ENCODE measurements around the gene DCST1. TPM values are rescaled to one million over a fixed set of nuclear protein-coding genes. Genes with fewer than 3 reads are reported as not detected.

The DCST1 gene
- polyA plus RNA-seq, 2 of the 4 experiments (the other 2 are of a cell fraction): 0.06 TPM; not detected in 1

DNA sequence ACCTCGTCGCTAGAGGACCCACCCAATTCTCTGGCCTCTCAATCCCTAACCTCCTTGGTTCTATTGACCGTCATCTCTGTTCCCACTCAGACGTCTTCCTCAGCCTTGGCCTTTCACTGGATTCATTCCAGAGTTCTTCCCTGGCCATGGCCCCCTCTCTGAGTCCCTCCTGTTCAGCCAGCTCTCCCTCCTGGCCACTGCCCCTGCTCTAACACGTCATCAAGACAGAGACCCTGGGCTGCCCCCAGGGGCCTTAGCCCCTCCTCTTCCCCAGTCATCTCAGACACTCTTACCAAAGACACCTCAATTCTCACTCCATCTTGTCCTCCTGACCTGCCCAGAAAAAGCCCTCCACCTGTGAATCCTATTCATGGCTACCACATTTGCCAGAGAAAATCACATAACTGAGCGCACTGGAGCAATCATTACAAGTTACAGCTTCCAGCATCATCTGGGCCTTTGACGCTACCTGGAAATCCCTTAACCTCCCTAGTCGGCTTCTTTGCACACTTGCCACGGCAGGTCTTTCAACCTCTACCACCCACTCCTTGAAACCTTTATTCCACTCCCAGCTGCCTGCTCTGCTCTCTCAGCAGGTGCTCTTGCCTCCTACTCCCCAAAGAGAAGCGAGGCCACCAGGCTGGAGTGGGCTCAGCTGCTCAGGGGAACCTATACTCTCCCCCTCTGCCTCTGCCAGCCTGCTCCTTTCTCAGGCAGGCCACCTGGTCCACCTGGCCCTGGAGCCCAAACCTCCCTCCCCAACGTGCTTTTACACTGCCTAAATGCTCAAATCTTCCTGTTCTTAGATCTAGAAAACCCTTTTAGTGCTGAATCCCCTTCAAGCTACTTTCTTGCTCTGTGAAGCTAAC, 14.0 kb upstream of the DCST1 start:
- no peak overlapping the region for H3K4me2 ChIP-seq
- TF ChIP-seq HDAC2 (IDR thresholded peaks at IDR 0.05): no peak
- TF ChIP-seq, protein P1, sequence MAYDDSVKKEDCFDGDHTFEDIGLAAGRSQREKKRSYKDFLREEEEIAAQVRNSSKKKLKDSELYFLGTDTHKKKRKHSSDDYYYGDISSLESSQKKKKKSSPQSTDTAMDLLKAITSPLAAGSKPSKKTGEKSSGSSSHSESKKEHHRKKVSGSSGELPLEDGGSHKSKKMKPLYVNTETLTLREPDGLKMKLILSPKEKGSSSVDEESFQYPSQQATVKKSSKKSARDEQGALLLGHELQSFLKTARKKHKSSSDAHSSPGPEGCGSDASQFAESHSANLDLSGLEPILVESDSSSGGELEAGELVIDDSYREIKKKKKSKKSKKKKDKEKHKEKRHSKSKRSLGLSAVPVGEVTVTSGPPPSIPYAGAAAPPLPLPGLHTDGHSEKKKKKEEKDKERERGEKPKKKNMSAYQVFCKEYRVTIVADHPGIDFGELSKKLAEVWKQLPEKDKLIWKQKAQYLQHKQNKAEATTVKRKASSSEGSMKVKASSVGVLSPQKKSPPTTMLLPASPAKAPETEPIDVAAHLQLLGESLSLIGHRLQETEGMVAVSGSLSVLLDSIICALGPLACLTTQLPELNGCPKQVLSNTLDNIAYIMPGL (CRISPR knock-in tag; IDR thresholded peaks at IDR 0.05; ENCODE audit: borderline replicate concordance): no peak
- TF ChIP-seq JUN (IDR thresholded peaks at IDR 0.05): no peak
- no peak for TF ChIP-seq NR3C1 (IDR thresholded peaks at IDR 0.05)
- TF ChIP-seq PHF8 (IDR thresholded peaks at IDR 0.05; ENCODE audit: borderline replicate concordance, low read depth): no peak
- TF ChIP-seq, protein P2, sequence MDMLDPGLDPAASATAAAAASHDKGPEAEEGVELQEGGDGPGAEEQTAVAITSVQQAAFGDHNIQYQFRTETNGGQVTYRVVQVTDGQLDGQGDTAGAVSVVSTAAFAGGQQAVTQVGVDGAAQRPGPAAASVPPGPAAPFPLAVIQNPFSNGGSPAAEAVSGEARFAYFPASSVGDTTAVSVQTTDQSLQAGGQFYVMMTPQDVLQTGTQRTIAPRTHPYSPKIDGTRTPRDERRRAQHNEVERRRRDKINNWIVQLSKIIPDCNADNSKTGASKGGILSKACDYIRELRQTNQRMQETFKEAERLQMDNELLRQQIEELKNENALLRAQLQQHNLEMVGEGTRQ (IDR thresholded peaks at IDR 0.05): no peak
- TF ChIP-seq EHMT2 (IDR thresholded peaks at IDR 0.05; ENCODE audit: low read depth): no peak
- TF ChIP-seq, protein P3, sequence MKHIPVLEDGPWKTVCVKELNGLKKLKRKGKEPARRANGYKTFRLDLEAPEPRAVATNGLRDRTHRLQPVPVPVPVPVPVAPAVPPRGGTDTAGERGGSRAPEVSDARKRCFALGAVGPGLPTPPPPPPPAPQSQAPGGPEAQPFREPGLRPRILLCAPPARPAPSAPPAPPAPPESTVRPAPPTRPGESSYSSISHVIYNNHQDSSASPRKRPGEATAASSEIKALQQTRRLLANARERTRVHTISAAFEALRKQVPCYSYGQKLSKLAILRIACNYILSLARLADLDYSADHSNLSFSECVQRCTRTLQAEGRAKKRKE (CRISPR knock-in tag; IDR thresholded peaks at IDR 0.05; ENCODE audit: low read depth): no peak
- no peak for TF ChIP-seq MAZ (IDR thresholded peaks at IDR 0.05; ENCODE audit: borderline replicate concordance, low read depth, low read length)
- no peak for TF ChIP-seq ESRRA (IDR thresholded peaks at IDR 0.05; ENCODE audit: borderline replicate concordance, low read length)
- TF ChIP-seq JUNB (IDR thresholded peaks at IDR 0.05): no peak
- no peak for TF ChIP-seq RFX5 (IDR thresholded peaks at IDR 0.05)
- no peak for TF ChIP-seq SMC3 (IDR thresholded peaks at IDR 0.05)
- TF ChIP-seq GATA3 (IDR thresholded peaks at IDR 0.05; ENCODE audit: borderline replicate concordance): no peak
- no peak for TF ChIP-seq KDM1A (IDR thresholded peaks at IDR 0.05; ENCODE audit: low read depth)
- TF ChIP-seq MYC (IDR thresholded peaks at IDR 0.05; ENCODE audit: borderline replicate concordance, low read length): no peak
- TF ChIP-seq HEYL (CRISPR knock-in tag; IDR thresholded peaks at IDR 0.05): no peak
- POLR2A ChIA-PET: no interaction called here

DNA sequence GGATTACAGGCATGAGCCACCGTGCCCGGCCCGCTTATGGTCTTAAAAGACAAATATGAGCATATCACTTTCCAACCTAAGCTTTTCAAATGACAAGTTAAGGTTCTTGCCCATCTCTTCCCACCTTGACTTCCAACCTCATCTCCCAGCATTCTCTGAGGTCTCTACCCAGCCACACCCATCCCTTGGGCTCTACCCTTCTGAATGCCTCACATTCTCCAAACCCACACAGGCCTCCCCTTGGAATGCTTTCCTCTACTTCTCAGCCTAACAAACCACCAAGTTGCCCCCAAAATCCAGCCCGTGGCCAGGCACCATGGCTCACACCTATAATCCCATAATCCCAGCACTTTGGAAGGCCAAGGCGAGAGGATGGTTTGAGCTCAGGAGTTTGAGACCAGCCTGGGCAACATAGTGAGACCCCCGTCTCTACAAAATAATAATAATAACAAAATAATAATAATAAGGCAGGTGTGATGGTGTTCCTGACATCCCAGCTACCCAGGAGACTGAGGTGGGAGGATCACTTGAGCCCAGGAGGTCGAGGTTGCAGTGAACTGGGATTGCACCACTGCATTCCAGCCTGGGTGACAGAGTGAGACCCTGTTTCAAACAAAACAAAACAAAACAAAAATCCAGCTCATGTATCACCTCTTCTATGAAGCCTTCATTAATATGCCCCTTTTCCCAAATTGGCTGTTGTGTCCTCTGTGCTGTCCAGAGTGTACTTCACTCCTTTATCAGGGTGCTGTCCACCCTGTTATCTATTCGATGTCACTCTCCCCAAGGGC, 11.3 kb upstream of the DCST1 start:
- Histone ChIP-seq H3K4me3 (no peak overlapping the region), H3K27ac (peak overlapping the region; percentile 71 to 75; a peak in 5 of 6 replicates), H3K4me2 (peak overlapping the region; percentile 3), H3K4me1 (peaks cover 83% of the 10 kb centered on the region), H3K9me3 (no peaks in the 10 kb centered on the region)
- 73% methylated on average over 8 of the region's 8 CpGs for WGBS (ENCODE audit: missing lambda C conversion rate)
- no peak; a peak in 1 of 6 replicates for ATAC-seq
- DNase-seq (ENCODE audit: low read depth in 1 of 2, low spot score in 1 of 2): peak in 1 of 2 experiments; percentile 38
- ChIA-PET CTCF (interaction anchor here (1.3 to 1.7 kb wide), 4 partner anchors 63 to 542 kb away, joined by 4 to 6 read pairs (median 4); partner anchors contain the start of gene KRTCAP2), POLR2A (interaction anchor here (1.5 kb wide), 1 partner anchor 29 kb away, joined by 5 read pairs; the partner anchor contains the start of gene ADAM15)
- TF ChIP-seq SMC3 (IDR thresholded peaks at IDR 0.05) (no peak), CEBPB (IDR thresholded peaks at IDR 0.05) (peak in 1 of 2 experiments; percentile 11; a peak in 1 of 4 replicates), TFCP2L1 (CRISPR knock-in tag; IDR thresholded peaks at IDR 0.05) (no peak)
- FAIRE-seq: no peak

More for the DNA sequence above, 14.0 kb upstream of the DCST1 start:
- no peaks in the 10 kb centered on the region for H3K9me3 ChIP-seq
- 91% methylated on average over 11 of the region's 11 CpGs for WGBS (ENCODE audit: missing lambda C conversion rate)
- FAIRE-seq: no peak
- H3K27ac ChIP-seq: peak overlapping the region; percentile 96 to 99; a peak in 3 of 6 replicates
- DNase-seq (ENCODE audit: low read depth in 1 of 2, low spot score in 1 of 2): no peak
- ATAC-seq: no peak
- CTCF ChIA-PET: interaction anchor here (0.8 to 2.3 kb wide), 4 partner anchors 65 to 540 kb away, joined by 3 to 10 read pairs (median 4); no protein-coding TSS in a partner anchor
- H3K4me1 ChIP-seq: peaks cover 76% of the 10 kb centered on the region
- H3K4me3 ChIP-seq: no peak overlapping the region

All from A549 (cell line).